Esophagus muscularis mucosa (tissue), 4 donors: ENCODE results near the gene PCDH10.

Experiments used
- EP300 ChIP-seq: sonication (generic); formaldehyde crosslinking; IDR thresholded peaks from one replicate; pipeline ENCODE4 v1.6.1; 2017; ENCODE audit warnings: antibody characterized with exemption
- POLR2A ChIP-seq: fragments of 450-650 bp; IDR thresholded peaks from one replicate; pipeline ENCODE4 v1.6.1; 2017; ENCODE audit warnings: antibody characterized with exemption, moderate library complexity, mild to moderate bottlenecking, low read depth
- TF ChIP-seq, protein P1 (sequence below), 3 experiments: fragments of 200-600 bp in 2 of 3; fragments of 450-650 bp in 1 of 3; sonication (generic) in 2 of 3; IDR thresholded peaks; one replicate each; pipeline ENCODE4 v1.5.1; 2017 to 2019; ENCODE audit warnings: antibody characterized with exemption in 3 of 3, mild to moderate bottlenecking in 2 of 3, moderate library complexity in 1 of 3

GRCh38 chr4:133127500-133127899, 21.6 kb upstream of the PCDH10 start:
- TF ChIP-seq, protein P1, sequence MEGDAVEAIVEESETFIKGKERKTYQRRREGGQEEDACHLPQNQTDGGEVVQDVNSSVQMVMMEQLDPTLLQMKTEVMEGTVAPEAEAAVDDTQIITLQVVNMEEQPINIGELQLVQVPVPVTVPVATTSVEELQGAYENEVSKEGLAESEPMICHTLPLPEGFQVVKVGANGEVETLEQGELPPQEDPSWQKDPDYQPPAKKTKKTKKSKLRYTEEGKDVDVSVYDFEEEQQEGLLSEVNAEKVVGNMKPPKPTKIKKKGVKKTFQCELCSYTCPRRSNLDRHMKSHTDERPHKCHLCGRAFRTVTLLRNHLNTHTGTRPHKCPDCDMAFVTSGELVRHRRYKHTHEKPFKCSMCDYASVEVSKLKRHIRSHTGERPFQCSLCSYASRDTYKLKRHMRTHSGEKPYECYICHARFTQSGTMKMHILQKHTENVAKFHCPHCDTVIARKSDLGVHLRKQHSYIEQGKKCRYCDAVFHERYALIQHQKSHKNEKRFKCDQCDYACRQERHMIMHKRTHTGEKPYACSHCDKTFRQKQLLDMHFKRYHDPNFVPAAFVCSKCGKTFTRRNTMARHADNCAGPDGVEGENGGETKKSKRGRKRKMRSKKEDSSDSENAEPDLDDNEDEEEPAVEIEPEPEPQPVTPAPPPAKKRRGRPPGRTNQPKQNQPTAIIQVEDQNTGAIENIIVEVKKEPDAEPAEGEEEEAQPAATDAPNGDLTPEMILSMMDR (IDR thresholded peaks at IDR 0.05): no peak
- TF ChIP-seq POLR2A: no peak
- no peak for TF ChIP-seq EP300
